ENCODE results near the gene ZNF689.
"Not testable (repeated sequence)": the region's sequence is repeated elsewhere in the genome, so short reads cannot be mapped to it uniquely, and the experiment has no call there.

ZNF689 gene

GRCh38 chr16:30600215-30600614 lies 10.0 kb downstream of the ZNF689 start:
- DNase-seq (ENCODE audit: low spot score) = no peak

GRCh38 chr16:30592871-30593270 lies 17.3 kb downstream of the ZNF689 start:
- DNase-seq (ENCODE audit: low spot score) = no peak

GRCh38 chr16:30590869-30591268 lies 19.3 kb downstream of the ZNF689 start:
- not testable (repeated sequence) for DNase-seq (ENCODE audit: low spot score)

- not testable (repeated sequence) for DNase-seq (ENCODE audit: low spot score)
These were observed 20.6 kb downstream of the ZNF689 start for GRCh38 chr16:30589582-30589981.

GRCh38 chr16:30588651-30589050 lies 21.5 kb downstream of the ZNF689 start:
- no peak for DNase-seq (ENCODE audit: low spot score)

- DNase-seq (ENCODE audit: low spot score) = peak; percentile 99
These were observed 24.6 kb downstream of the ZNF689 start, which contains the start of gene ZNF785 for GRCh38 chr16:30585400-30586191. ZNF785 (minus strand) TSS chr16:30585697; CDS start chr16:30585611, 86 bp downstream.

- peak; percentile 14 for DNase-seq (ENCODE audit: low spot score)
These were observed 25.2 kb downstream of the ZNF689 start for GRCh38 chr16:30585022-30585399.

- DNase-seq (ENCODE audit: low spot score) = no peak
These were observed 27.4 kb downstream of the ZNF689 start for GRCh38 chr16:30582611-30583340.

GRCh38 chr16:30581457-30581856 lies 28.7 kb downstream of the ZNF689 start:
- no peak for DNase-seq (ENCODE audit: low spot score)

- DNase-seq (ENCODE audit: low spot score) = no peak
These were observed 35.5 kb downstream of the ZNF689 start for GRCh38 chr16:30574678-30575077.

GRCh38 chr16:30571445-30572322 lies 38.5 kb downstream of the ZNF689 start, which contains the start of gene ZNF688:
ZNF688 (minus strand) TSS chr16:30571714; CDS start chr16:30571629, 85 bp downstream.
- DNase-seq (ENCODE audit: low spot score) = peak; percentile 99

- peak; percentile 46 for DNase-seq (ENCODE audit: low spot score)
These were observed 39.3 kb downstream of the ZNF689 start for GRCh38 chr16:30570636-30571444.

- no peak for DNase-seq (ENCODE audit: low spot score)
These were observed 40.2 kb downstream of the ZNF689 start for GRCh38 chr16:30569746-30570635.

- no peak for DNase-seq (ENCODE audit: low spot score)
These were observed 40.9 kb downstream of the ZNF689 start for GRCh38 chr16:30569281-30569680.

- no peak for DNase-seq (ENCODE audit: low spot score)
These were observed 42.1 kb downstream of the ZNF689 start for GRCh38 chr16:30567991-30568638.

GRCh38 chr16:30567160-30567990 lies 42.8 kb downstream of the ZNF689 start:
- DNase-seq (ENCODE audit: low spot score) = no peak

- DNase-seq (ENCODE audit: low spot score) = no peak
These were observed 43.7 kb downstream of the ZNF689 start for GRCh38 chr16:30566531-30566930.

- peak; percentile 34 for DNase-seq (ENCODE audit: low spot score)
These were observed 44.2 kb downstream of the ZNF689 start for GRCh38 chr16:30565984-30566383.

GRCh38 chr16:30565526-30565925 lies 44.7 kb downstream of the ZNF689 start:
- DNase-seq (ENCODE audit: low spot score) = peak; percentile 59
